ENCODE data around the gene MADD.
A peak's percentile ranks its signal among the peaks of the same experiment; 100 is the strongest.

Gene MADD

GRCh38 chr11:47253660-47254059 lies 16.3 kb upstream of the MADD start:
- no peak for DNase-seq (ENCODE audit: low spot score)

DNA sequence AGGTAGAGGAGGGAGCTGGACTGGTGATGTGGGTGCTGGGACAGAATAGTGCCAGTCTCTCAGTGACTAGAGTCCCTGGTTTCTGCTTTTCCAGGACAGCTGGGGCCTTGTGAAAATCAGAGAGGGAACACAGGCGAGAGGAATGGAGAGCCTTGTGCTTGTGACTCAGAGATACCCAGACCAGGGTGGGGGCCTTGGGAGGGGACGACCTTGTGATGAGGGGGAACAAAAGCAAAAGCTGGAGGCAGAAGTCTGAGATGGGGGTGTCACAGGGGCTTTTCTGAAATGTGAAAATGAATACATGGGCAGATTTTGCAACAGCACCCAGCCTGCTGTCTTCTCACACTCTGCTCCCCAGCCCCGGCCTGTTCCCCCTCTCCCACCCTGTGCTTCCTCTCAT lies 15.5 kb upstream of the MADD start:
- DNase-seq (ENCODE audit: low spot score) = no peak

DNA sequence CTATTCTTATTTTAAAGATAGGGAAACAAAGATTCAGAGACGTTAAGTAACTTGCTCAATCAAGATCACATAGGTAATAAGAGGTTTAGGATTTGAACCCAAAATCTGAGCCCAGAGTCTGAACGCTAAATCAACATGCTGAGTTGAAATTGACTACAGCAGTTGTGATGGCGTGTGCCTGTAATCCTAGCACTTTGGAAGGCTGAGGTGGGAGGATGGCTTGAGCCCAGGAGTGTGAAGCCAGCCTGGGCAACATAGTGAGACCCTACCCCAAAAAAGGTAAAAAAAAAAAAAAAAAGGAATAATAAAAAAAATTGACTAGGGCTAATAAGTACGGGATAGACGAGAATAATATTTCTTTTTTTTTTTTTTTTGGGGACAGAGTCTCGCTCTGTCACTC lies 13.6 kb upstream of the MADD start:
- DNase-seq (ENCODE audit: low spot score) = no peak

DNA sequence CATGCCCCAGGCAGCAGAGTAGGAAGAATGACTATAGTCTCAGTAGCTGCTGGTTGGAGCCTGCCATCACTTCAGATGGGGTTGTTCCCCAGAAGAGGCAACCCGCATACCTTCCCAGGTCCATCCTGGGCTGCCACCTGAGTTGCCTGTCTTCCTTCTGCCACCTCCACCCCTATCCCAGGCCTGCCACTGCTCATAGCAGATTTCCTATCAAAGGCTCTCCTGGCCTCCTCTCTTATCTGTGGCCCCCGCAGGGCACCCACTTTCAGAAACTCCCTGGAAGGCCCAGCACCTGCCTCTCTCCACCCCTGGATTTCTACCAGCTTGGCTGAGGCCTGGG lies 12.8 kb upstream of the MADD start:
- DNase-seq (ENCODE audit: low spot score) = no peak

GRCh38 chr11:47257517-47258316 lies 12.2 kb upstream of the MADD start, which contains the start of gene NR1H3:
NR1H3 (plus strand) TSS chr11:47257996; CDS start chr11:47259217, 1,221 bp downstream.
- peak; percentile 72 for DNase-seq (ENCODE audit: low spot score)

GRCh38 chr11:47258317-47258902 lies 11.5 kb upstream of the MADD start:
- no peak for DNase-seq (ENCODE audit: low spot score)

GRCh38 chr11:47259232-47259977 lies 10.5 kb upstream of the MADD start:
- DNase-seq (ENCODE audit: low spot score) = peak; percentile 67

DNA sequence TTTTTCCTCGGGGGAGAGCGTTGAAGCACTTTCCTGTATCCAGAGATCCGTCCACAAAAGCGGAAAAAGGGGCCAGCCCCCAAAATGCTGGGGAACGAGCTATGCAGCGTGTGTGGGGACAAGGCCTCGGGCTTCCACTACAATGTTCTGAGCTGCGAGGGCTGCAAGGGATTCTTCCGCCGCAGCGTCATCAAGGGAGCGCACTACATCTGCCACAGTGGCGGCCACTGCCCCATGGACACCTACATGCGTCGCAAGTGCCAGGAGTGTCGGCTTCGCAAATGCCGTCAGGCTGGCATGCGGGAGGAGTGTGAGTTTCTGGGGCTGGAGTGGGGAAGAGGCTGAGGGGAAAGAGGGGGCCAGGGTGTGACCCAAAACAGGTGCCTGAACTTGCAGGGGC lies 9.6 kb upstream of the MADD start:
- DNase-seq (ENCODE audit: low spot score) = no peak

DNA sequence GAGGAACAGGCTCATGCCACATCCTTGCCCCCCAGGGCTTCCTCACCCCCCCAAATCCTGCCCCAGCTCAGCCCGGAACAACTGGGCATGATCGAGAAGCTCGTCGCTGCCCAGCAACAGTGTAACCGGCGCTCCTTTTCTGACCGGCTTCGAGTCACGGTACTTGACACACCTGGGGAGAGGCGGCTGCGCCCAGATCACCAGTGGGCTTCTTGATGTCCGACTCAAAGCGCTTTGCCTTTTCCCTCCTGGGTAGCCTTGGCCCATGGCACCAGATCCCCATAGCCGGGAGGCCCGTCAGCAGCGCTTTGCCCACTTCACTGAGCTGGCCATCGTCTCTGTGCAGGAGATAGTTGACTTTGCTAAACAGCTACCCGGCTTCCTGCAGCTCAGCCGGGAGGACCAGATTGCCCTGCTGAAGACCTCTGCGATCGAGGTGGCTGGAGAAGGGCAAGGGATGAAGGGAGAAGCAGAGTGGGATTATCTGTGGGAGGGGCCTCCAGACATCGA lies 8.6 kb upstream of the MADD start:
- DNase-seq (ENCODE audit: low spot score) = no peak

- no peak for DNase-seq (ENCODE audit: low spot score)
Measured at GRCh38 chr11:47264119-47264518, 5.8 kb upstream of the MADD start.

- DNase-seq (ENCODE audit: low spot score) = no peak
Measured at GRCh38 chr11:47264521-47264920, 5.4 kb upstream of the MADD start.

DNA sequence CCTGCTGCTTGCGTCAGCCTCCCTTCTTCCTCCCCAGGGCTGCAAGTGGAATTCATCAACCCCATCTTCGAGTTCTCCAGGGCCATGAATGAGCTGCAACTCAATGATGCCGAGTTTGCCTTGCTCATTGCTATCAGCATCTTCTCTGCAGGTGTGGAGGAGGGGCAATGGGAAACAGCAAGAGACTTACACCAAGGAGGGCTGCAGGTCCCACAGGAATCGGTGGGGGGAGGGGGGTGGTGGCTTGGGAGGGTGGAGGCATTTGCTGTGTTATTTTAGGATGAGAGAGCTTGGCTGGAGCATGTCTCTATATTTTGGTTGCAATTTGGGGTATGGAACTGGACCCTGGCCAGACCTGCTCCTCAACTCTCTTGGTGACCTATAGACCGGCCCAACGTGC lies 2.1 kb upstream of the MADD start:
- DNase-seq (ENCODE audit: low spot score) = no peak

DNA sequence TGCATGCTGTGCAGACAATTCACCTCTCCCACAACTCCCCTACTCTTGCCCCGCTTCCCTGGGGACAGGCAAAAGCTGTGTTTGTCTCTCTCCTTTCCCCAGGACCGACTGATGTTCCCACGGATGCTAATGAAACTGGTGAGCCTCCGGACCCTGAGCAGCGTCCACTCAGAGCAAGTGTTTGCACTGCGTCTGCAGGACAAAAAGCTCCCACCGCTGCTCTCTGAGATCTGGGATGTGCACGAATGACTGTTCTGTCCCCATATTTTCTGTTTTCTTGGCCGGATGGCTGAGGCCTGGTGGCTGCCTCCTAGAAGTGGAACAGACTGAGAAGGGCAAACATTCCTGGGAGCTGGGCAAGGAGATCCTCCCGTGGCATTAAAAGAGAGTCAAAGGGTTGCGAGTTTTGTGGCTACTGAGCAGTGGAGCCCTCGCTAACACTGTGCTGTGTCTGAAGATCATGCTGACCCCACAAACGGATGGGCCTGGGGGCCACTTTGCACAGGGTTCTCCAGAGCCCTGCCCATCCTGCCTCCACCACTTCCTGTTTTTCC lies 1.4 kb upstream of the MADD start:
- DNase-seq (ENCODE audit: low spot score) = no peak

GRCh38 chr11:47269002-47269828 lies 718 bp upstream of the MADD start:
- DNase-seq (ENCODE audit: low spot score) = peak; percentile 97

- peak; percentile 37 for DNase-seq (ENCODE audit: low spot score)
Measured at GRCh38 chr11:47270331-47271271, 668 bp downstream of the MADD start.

- DNase-seq (ENCODE audit: low spot score) = no peak
Measured at GRCh38 chr11:47271328-47271727, 1.4 kb downstream of the MADD start.

DNA sequence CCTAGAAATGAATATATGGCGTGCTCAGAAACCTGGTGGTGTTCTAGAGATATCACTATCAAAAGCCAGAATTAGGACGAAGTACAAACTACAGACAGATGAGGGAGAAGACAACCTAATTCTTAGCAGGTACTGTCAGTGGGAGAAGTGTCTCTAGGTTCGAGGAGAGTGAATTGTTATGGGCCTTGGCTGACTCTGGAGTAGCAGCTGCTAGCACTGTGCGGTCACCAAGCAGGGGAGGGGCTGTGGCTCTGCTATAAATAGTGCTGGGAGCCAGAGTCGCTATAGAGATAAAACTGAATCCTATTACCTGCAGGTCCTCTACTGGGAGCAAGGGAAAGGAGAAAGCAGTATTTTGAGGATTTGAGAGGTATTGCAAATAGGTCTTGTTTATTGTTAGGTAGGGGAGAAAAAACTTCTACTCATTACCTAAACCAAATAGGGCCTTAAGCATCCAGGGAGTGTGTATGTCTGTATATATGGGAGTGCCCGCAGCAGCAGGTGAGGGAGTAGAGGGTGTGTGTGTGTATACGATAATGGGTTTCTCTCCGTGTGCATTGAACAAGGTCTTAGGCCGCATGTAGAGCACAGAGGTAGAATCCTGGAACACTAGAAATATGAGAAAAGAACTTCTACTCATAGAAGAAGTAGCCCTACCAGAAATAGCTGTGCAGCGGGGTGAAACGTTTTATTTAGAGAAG lies 2.2 kb downstream of the MADD start:
- no peak for DNase-seq (ENCODE audit: low spot score)

DNA sequence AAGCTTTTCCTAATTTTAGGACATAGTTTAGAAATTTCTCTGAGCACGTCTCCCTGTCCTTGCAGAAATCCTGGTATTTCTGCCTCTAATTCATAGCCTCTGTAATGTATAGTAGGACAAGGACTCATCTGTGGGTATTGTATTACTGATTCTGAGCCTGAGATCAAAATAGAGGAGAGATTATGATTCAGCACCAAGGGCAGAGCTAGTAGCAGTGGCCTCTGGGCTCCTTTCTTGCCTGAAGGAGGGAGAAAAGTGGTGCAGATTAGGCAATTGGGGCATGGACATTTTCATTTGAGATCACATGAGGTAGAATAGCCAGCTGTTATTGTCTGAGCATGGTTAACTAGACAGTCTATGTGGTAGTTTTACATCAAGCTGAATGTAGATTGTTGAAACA lies 2.8 kb downstream of the MADD start:
- DNase-seq (ENCODE audit: low spot score) = peak; percentile 47

GRCh38 chr11:47274495-47275235 lies 4.7 kb downstream of the MADD start:
- no peak for DNase-seq (ENCODE audit: low spot score)

All from AG20443 (cell line).